Uterus (tissue), 4 donors: ENCODE results near the gene MCTP2. TPM values are rescaled to one million over a fixed set of nuclear protein-coding genes. Genes with fewer than 3 reads are reported as not detected.
"Not testable (repeated sequence)": the region's sequence is repeated elsewhere in the genome, so short reads cannot be mapped to it uniquely, and the experiment has no call there.

Experiments
- DNase-seq, 2 donors: peaks; one replicate each; pipeline ENCODE4 v3.0.0-alpha.2; 2019 to 2020
- H3K27ac ChIP-seq, 2 donors: fragments of 200-600 bp; sonication (generic); 1 replicate in 1 of 2; 2 replicates in 1 of 2; pipeline ENCODE4 v1.5.1; 2016 to 2018
- H3K27me3 ChIP-seq, 2 donors: fragments of 200-600 bp; sonication (generic); one replicate each; pipeline ENCODE4 v1.5.1; 2018 to 2019; ENCODE audit warnings: control low read depth in 1 of 2
- H3K36me3 ChIP-seq, 2 donors: fragments of 200-600 bp; sonication (generic); one replicate each; pipeline ENCODE4 v1.5.1; 2019; ENCODE audit warnings: control low read depth in 1 of 2
- H3K4me1 ChIP-seq, 2 donors: fragments of 200-600 bp; sonication (generic); one replicate each; pipeline ENCODE4 v1.5.1; 2018 to 2019; ENCODE audit warnings: control low read depth in 1 of 2
- H3K4me3 ChIP-seq, 2 donors: fragments of 200-600 bp; sonication (generic); 1 replicate in 1 of 2; 2 replicates in 1 of 2; pipeline ENCODE4 v1.5.1; 2018 to 2019; ENCODE audit warnings: mild to moderate bottlenecking in 1 of 2
- H3K9me3 ChIP-seq, 2 donors: fragments of 200-600 bp; sonication (generic); one replicate each; pipeline ENCODE4 v1.5.1; 2019; ENCODE audit warnings: control low read depth in 1 of 2
- CTCF ChIP-seq, 4 experiments: fragments of 200-600 bp in 2 of 4; fragments of 450-650 bp in 2 of 4; sonication (generic) in 2 of 4; IDR thresholded peaks; one replicate each; pipeline ENCODE4 v1.5.1; 2016 to 2019; ENCODE audit warnings: antibody characterized with exemption in 4 of 4, mild to moderate bottlenecking in 2 of 4, moderate library complexity in 1 of 4
- POLR2A ChIP-seq, 2 donors: fragments of 450-650 bp; IDR thresholded peaks; one replicate each; pipeline ENCODE4 v1.6.1; 2016; ENCODE audit warnings: antibody characterized with exemption in 2 of 2, mild to moderate bottlenecking in 1 of 2, moderate library complexity in 1 of 2
- intact Hi-C: fragments of 100-400 bp; cut with DNase I; formaldehyde crosslinking; loops from one replicate; pipeline ENCODE4 v1.15.1; 2023; ENCODE audit warnings: low total_unique reads
- total RNA-seq, 4 donors: library from RNA; depleted of rRNA in 3 of 4; stranded (reverse); fragments of >200 nt in 3 of 4; gene quantifications; one replicate each; pipeline versions ENCODE4 v1.1.0 to v1.2.4, GENCODE V29; 2014 to 2023
- donor health status: DM: yes; HTN: yes; CAD: no.

The MCTP2 gene
- total RNA-seq, 4 donors from 2014 or later = 3.3 to 98.9 (median 11.7) TPM

DNA sequence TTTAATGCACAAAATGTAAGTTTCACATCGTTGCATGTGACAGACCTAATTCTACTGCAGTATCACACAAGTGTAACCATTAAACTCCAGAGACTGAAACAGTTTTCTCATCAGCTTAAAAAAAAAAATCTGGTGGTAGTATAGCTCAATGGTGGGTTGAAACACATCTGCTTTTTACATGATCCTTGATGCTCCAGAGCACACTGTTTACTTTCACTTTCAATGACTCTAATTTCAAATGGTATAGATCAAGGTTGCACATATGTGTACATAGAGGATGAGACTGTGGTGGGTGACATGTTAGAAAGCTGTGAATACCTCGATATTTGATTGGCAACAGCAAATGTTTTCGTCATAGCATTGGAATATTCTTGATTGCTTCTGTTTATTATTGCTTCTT is 22.4 kb downstream of the MCTP2 start:
- Histone ChIP-seq H3K27ac (no peak overlapping the region), H3K36me3 (no peaks in the 10 kb centered on the region), H3K4me3 (no peak overlapping the region), H3K27me3 (no peaks in the 10 kb centered on the region), H3K4me1 (no peaks in the 10 kb centered on the region), H3K9me3 (no peaks in the 10 kb centered on the region)
- DNase-seq = no peak
- TF ChIP-seq POLR2A (IDR thresholded peaks at IDR 0.05) (no peak), CTCF (IDR thresholded peaks at IDR 0.05) (no peak)
- intact Hi-C loops = no loop called here

DNA sequence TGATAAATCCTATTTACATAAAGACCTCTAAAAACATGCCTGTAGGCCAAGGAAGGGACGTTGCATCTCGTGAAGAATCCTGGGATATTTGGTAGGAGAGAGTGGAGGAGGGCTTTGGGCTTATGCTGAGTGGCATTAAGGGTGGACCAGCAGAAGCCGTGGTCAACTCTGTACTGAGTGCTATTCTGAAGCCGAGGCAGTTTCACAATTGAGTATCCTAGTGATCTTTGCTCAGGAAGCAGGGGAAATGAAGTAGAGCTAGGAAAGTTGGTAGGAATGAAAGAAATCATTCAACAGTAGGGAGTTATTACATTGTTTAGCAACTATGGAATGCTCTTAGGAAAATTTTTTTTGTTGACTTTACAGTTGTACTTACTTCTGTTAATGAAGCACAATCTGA is 24.2 kb downstream of the MCTP2 start:
- intact Hi-C loops = no loop called here
- no peaks in the 10 kb centered on the region for H3K4me1 ChIP-seq
- no peaks in the 10 kb centered on the region for H3K36me3 ChIP-seq
- no peaks in the 10 kb centered on the region for H3K9me3 ChIP-seq
- no peak overlapping the region for H3K4me3 ChIP-seq
- no peak overlapping the region for H3K27ac ChIP-seq
- no peaks in the 10 kb centered on the region for H3K27me3 ChIP-seq
- TF ChIP-seq CTCF (IDR thresholded peaks at IDR 0.05) (no peak), POLR2A (IDR thresholded peaks at IDR 0.05) (no peak)
- DNase-seq = no peak

GRCh38 chr15:94256511-94256910 is 25.1 kb downstream of the MCTP2 start:
- no peak overlapping the region for H3K4me3 ChIP-seq
- intact Hi-C loops = no loop called here
- no peaks in the 10 kb centered on the region for H3K9me3 ChIP-seq
- H3K27ac ChIP-seq = no peak overlapping the region
- TF ChIP-seq CTCF (IDR thresholded peaks at IDR 0.05) = no peak
- TF ChIP-seq POLR2A (IDR thresholded peaks at IDR 0.05) = no peak
- H3K36me3 ChIP-seq = no peaks in the 10 kb centered on the region
- no peak for DNase-seq
- H3K4me1 ChIP-seq = no peaks in the 10 kb centered on the region
- H3K27me3 ChIP-seq = no peaks in the 10 kb centered on the region

GRCh38 chr15:94257776-94258175 is 26.4 kb downstream of the MCTP2 start:
- H3K36me3 ChIP-seq, DNase-seq, H3K4me3 ChIP-seq, H3K4me1 ChIP-seq, H3K9me3 ChIP-seq, H3K27ac ChIP-seq, intact Hi-C loops, H3K27me3 ChIP-seq: not testable (repeated sequence)

- no peak overlapping the region for H3K4me3 ChIP-seq
- H3K4me1 ChIP-seq = no peaks in the 10 kb centered on the region
- H3K9me3 ChIP-seq = no peaks in the 10 kb centered on the region
- H3K27me3 ChIP-seq = no peaks in the 10 kb centered on the region
- intact Hi-C loops = no loop called here
- DNase-seq = no peak
- no peaks in the 10 kb centered on the region for H3K36me3 ChIP-seq
- no peak overlapping the region for H3K27ac ChIP-seq
- no peak for TF ChIP-seq CTCF (IDR thresholded peaks at IDR 0.05)
- no peak for TF ChIP-seq POLR2A (IDR thresholded peaks at IDR 0.05)
Measured at GRCh38 chr15:94258246-94258645, 26.9 kb downstream of the MCTP2 start.

DNA sequence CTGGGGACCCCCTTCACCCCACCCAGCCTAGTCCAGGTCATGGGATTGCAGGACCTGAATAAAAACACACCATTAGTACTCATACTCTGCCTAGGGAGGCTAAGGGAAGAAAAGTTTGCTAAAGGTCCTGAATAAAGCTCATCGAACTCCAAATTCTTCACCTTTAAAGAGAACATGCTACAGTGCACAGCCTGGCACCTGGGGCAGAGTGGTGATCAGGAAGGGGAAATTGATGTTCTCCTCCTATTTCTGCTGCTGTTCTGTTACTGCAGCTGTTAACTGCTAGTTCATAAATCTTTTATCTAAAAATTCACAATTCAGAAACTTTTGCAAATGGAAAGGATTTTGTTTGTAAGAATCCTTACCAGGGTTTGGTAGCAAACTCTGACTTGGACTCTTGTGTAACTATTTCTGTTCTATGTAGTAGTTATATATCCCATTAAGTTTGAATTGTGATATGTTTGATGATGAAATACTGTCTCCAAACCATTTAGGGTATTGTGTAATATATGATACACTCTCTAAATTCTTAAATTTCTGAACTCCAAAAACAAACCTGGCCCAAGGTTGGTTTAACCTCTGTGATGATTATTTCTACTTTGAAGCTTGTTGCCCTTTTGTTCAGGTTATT is 27.9 kb downstream of the MCTP2 start:
- Histone ChIP-seq H3K4me3 (no peak overlapping the region), H3K36me3 (no peaks in the 10 kb centered on the region), H3K27ac (no peak overlapping the region), H3K4me1 (no peaks in the 10 kb centered on the region), H3K27me3 (no peaks in the 10 kb centered on the region), H3K9me3 (no peaks in the 10 kb centered on the region)
- intact Hi-C loops = no loop called here
- DNase-seq = no peak
- no peak for TF ChIP-seq POLR2A (IDR thresholded peaks at IDR 0.05)
- no peak for TF ChIP-seq CTCF (IDR thresholded peaks at IDR 0.05)
